Measurements from ENCODE around the gene ACTL6B. TPM values are rescaled to one million over a fixed set of nuclear protein-coding genes. Genes with fewer than 3 reads are reported as not detected.
A peak's percentile ranks its signal among the peaks of the same experiment; 100 is the strongest.

Gene ACTL6B
- total RNA-seq, 2 experiments from 2014 or later, result not detected

GRCh38 chr7:100604028-100604975 is 51.9 kb downstream of the ACTL6B start:
- POLR2A ChIA-PET, result interaction anchor here (0.6 to 5.6 kb wide), 9 partner anchors 10 to 125 kb away, joined by 3 to 56 read pairs (median 5); partner anchors contain the start of genes FBXO24, LRCH4 and POP7
- no peaks in the 10 kb centered on the region for H3K36me3 Mint-ChIP-seq
- peaks cover 26% of the 10 kb centered on the region for H3K4me1 Mint-ChIP-seq
- peak overlapping the region; percentile 89 for H3K4me3 Mint-ChIP-seq
- peak overlapping the region; percentile 93 for H3K27ac Mint-ChIP-seq
- no peaks in the 10 kb centered on the region for H3K9me3 Mint-ChIP-seq
- peak; percentile 80 for ATAC-seq (ENCODE audit: low read depth)
- peak; percentile 90 for DNase-seq
- peaks cover 11% of the 10 kb centered on the region for H3K27me3 Mint-ChIP-seq

- peaks cover 11% of the 10 kb centered on the region for H3K27me3 Mint-ChIP-seq
- H3K27ac Mint-ChIP-seq, result peak overlapping the region; percentile 93
- H3K4me1 Mint-ChIP-seq, result peaks cover 28% of the 10 kb centered on the region
- DNase-seq, result no peak
- ATAC-seq (ENCODE audit: low read depth), result no peak
- POLR2A ChIA-PET, result interaction anchor here (0.6 to 5.6 kb wide), 6 partner anchors 9 to 124 kb away, joined by 3 to 56 read pairs (median 6); partner anchors contain the start of genes FBXO24, LRCH4 and POP7
- no peaks in the 10 kb centered on the region for H3K9me3 Mint-ChIP-seq
- no peaks in the 10 kb centered on the region for H3K36me3 Mint-ChIP-seq
- peak overlapping the region; percentile 89 for H3K4me3 Mint-ChIP-seq
Measured at GRCh38 chr7:100603726-100604027, 52.6 kb downstream of the ACTL6B start.

- POLR2A ChIA-PET, result interaction anchor here (0.6 to 5.6 kb wide), 5 partner anchors 9 to 102 kb away, joined by 3 to 56 read pairs (median 6); partner anchors contain the start of genes FBXO24, LRCH4 and POP7
- Mint-ChIP-seq H3K27me3 (peaks cover 11% of the 10 kb centered on the region), H3K4me3 (peak overlapping the region; percentile 89), H3K4me1 (peaks cover 33% of the 10 kb centered on the region), H3K9me3 (no peaks in the 10 kb centered on the region), H3K36me3 (no peaks in the 10 kb centered on the region), H3K27ac (peak overlapping the region; percentile 93)
- no peak for ATAC-seq (ENCODE audit: low read depth)
- no peak for DNase-seq
Measured at GRCh38 chr7:100602889-100603725, 53.1 kb downstream of the ACTL6B start.

- DNase-seq, result no peak
Measured at GRCh38 chr7:100600730-100601038, 55.6 kb downstream of the ACTL6B start.

GRCh38 chr7:100599911-100600729 is 56.1 kb downstream of the ACTL6B start:
- no peak for ATAC-seq (ENCODE audit: low read depth)

More at GRCh38 chr7:100600730-100601038, 55.6 kb downstream of the ACTL6B start:
- H3K27me3 Mint-ChIP-seq, result peaks cover 3% of the 10 kb centered on the region
- H3K36me3 Mint-ChIP-seq, result no peaks in the 10 kb centered on the region
- H3K4me1 Mint-ChIP-seq, result peaks cover 26% of the 10 kb centered on the region
- no peaks in the 10 kb centered on the region for H3K9me3 Mint-ChIP-seq
- ATAC-seq (ENCODE audit: low read depth), result no peak
- POLR2A ChIA-PET, result interaction anchor here (2.6 to 4.0 kb wide), 2 partner anchors 14 to 17 kb away, joined by 16 to 26 read pairs; partner anchors contain the start of genes FBXO24 and LRCH4
- no peak overlapping the region for H3K4me3 Mint-ChIP-seq
- H3K27ac Mint-ChIP-seq, result no peak overlapping the region

GRCh38 chr7:100598425-100598824 is 57.8 kb downstream of the ACTL6B start:
- Mint-ChIP-seq H3K9me3 (no peaks in the 10 kb centered on the region), H3K36me3 (no peaks in the 10 kb centered on the region), H3K4me3 (peak overlapping the region; percentile 44), H3K4me1 (peaks cover 18% of the 10 kb centered on the region), H3K27me3 (peaks cover 2% of the 10 kb centered on the region), H3K27ac (peak overlapping the region; percentile 49)
- POLR2A ChIA-PET, result interaction anchor here (0.7 to 4.0 kb wide), 5 partner anchors 12 to 120 kb away, joined by 3 to 26 read pairs (median 4); partner anchors contain the start of genes FBXO24, LRCH4 and MOSPD3
- peak; percentile 51 for ATAC-seq (ENCODE audit: low read depth)
- DNase-seq, result no peak

More at GRCh38 chr7:100599911-100600729, 56.1 kb downstream of the ACTL6B start:
- DNase-seq, result no peak
- Mint-ChIP-seq H3K9me3 (no peaks in the 10 kb centered on the region), H3K4me1 (peaks cover 24% of the 10 kb centered on the region), H3K27me3 (peaks cover 1% of the 10 kb centered on the region), H3K36me3 (no peaks in the 10 kb centered on the region), H3K27ac (no peak overlapping the region), H3K4me3 (no peak overlapping the region)
- POLR2A ChIA-PET, result interaction anchor here (2.6 to 4.0 kb wide), 2 partner anchors 14 to 17 kb away, joined by 16 to 26 read pairs; partner anchors contain the start of genes FBXO24 and LRCH4

- H3K27me3 Mint-ChIP-seq, result peaks cover 5% of the 10 kb centered on the region
- no peak overlapping the region for H3K27ac Mint-ChIP-seq
- no peaks in the 10 kb centered on the region for H3K36me3 Mint-ChIP-seq
- no peak overlapping the region for H3K4me3 Mint-ChIP-seq
- H3K4me1 Mint-ChIP-seq, result peaks cover 11% of the 10 kb centered on the region
- ATAC-seq (ENCODE audit: low read depth) (no peak), DNase-seq (no peak)
- no peaks in the 10 kb centered on the region for H3K9me3 Mint-ChIP-seq
- POLR2A ChIA-PET, result interaction anchor here (1.4 to 2.2 kb wide), 2 partner anchors 8 to 9 kb away, joined by 6 read pairs; partner anchors contain the start of genes FBXO24 and LRCH4
Measured at GRCh38 chr7:100595188-100595587, 61.1 kb downstream of the ACTL6B start.

Other genes starting within 250 kb of the ACTL6B start
- 1 to 10 TPM; 6.2 to 6.5 TPM for gene ZCWPW1, start 227.7 kb downstream of the ACTL6B start, total RNA-seq
- 10 to 100 TPM; 48.5 to 49.0 TPM for gene MEPCE, start 226.6 kb downstream of the ACTL6B start, total RNA-seq
- 10 to 100 TPM; 84.4 to 93.6 TPM for gene PPP1R35, start 220.0 kb downstream of the ACTL6B start, total RNA-seq
- gene SPACDR, start 192.2 kb downstream of the ACTL6B start, total RNA-seq, result 1 to 10 TPM; 3.5 to 5.9 TPM
- 100 to 1,000 TPM; 157 to 159 TPM for gene TSC22D4, start 177.2 kb downstream of the ACTL6B start, total RNA-seq
- under 1 TPM; 0.42 to 0.54 TPM for gene NYAP1, start 172.5 kb downstream of the ACTL6B start, total RNA-seq
- 10 to 100 TPM; 51.6 to 54.7 TPM for gene AGFG2, start 117.2 kb downstream of the ACTL6B start, total RNA-seq
- gene SAP25, start 82.5 kb downstream of the ACTL6B start, total RNA-seq, result 10 to 100 TPM; 54.3 to 57.6 TPM
- 100 to 1,000 TPM; 239 to 258 TPM for gene LRCH4, start 70.3 kb downstream of the ACTL6B start, total RNA-seq
- gene FBXO24, start 70.1 kb downstream of the ACTL6B start, total RNA-seq, result 1 to 10 TPM; 1.1 to 1.2 TPM
- gene PCOLCE, start 54.1 kb downstream of the ACTL6B start, total RNA-seq, result 10 to 100 TPM; 14.4 to 16.4 TPM
- gene MOSPD3, start 43.9 kb downstream of the ACTL6B start, total RNA-seq, result 10 to 100 TPM; 27.4 TPM
- 10 to 100 TPM in 1 of 2 experiments, 1 to 10 TPM in 1; 9.1 to 11.0 TPM for gene TFR2, start 14.9 kb downstream of the ACTL6B start, total RNA-seq
- gene GNB2, start 17.3 kb upstream of the ACTL6B start, total RNA-seq, result 100 to 1,000 TPM; 203 to 216 TPM
- gene GIGYF1, start 37.8 kb upstream of the ACTL6B start, total RNA-seq, result 10 to 100 TPM; 71.5 to 75.2 TPM
- 10 to 100 TPM; 29.6 to 32.8 TPM for gene POP7, start 49.7 kb upstream of the ACTL6B start, total RNA-seq
- under 1 TPM in 1 of 2 experiments, not detected in 1; 0.22 TPM for gene EPO, start 64.0 kb upstream of the ACTL6B start, total RNA-seq
- not detected for gene ZAN, start 77.1 kb upstream of the ACTL6B start, total RNA-seq
- gene EPHB4, start 171.1 kb upstream of the ACTL6B start, total RNA-seq, result 1 to 10 TPM; 3.1 to 3.3 TPM
- 10 to 100 TPM; 39.0 to 41.2 TPM for gene SLC12A9, start 196.3 kb upstream of the ACTL6B start, total RNA-seq
- gene TRIP6, start 210.9 kb upstream of the ACTL6B start, total RNA-seq, result 10 to 100 TPM; 25.6 to 28.0 TPM
- 100 to 1,000 TPM; 251 to 255 TPM for gene SRRT, start 218.7 kb upstream of the ACTL6B start, total RNA-seq
- 1 to 10 TPM; 3.0 to 4.7 TPM for gene UFSP1, start 233.3 kb upstream of the ACTL6B start, total RNA-seq
- under 1 TPM in 1 of 2 experiments, not detected in 1; 0.34 TPM for gene ACHE, start 239.4 kb upstream of the ACTL6B start, total RNA-seq